ENCODE results near the gene PTPRT.

- TF ChIP-seq, protein P1, sequence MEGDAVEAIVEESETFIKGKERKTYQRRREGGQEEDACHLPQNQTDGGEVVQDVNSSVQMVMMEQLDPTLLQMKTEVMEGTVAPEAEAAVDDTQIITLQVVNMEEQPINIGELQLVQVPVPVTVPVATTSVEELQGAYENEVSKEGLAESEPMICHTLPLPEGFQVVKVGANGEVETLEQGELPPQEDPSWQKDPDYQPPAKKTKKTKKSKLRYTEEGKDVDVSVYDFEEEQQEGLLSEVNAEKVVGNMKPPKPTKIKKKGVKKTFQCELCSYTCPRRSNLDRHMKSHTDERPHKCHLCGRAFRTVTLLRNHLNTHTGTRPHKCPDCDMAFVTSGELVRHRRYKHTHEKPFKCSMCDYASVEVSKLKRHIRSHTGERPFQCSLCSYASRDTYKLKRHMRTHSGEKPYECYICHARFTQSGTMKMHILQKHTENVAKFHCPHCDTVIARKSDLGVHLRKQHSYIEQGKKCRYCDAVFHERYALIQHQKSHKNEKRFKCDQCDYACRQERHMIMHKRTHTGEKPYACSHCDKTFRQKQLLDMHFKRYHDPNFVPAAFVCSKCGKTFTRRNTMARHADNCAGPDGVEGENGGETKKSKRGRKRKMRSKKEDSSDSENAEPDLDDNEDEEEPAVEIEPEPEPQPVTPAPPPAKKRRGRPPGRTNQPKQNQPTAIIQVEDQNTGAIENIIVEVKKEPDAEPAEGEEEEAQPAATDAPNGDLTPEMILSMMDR (conservative IDR thresholded peaks at IDR 0.05; ENCODE audit: low read depth in 2 of 2): no peak
- TF ChIP-seq EZH2phosphoT487 (IDR thresholded peaks at IDR 0.05; ENCODE audit: unreplicated experiment) (no peak), POLR2AphosphoS5 (IDR thresholded peaks at IDR 0.05; ENCODE audit: low read depth) (no peak), CREB1 (CRISPR knock-in tag; IDR thresholded peaks at IDR 0.05; ENCODE audit: low read depth) (no peak), JUNB (IDR thresholded peaks at IDR 0.05; ENCODE audit: unreplicated experiment) (no peak), EZH2 (IDR thresholded peaks at IDR 0.05; ENCODE audit: low read depth, unreplicated experiment) (no peak), NANOG (IDR thresholded peaks at IDR 0.05; ENCODE audit: borderline replicate concordance) (no peak), ETS1 (IDR thresholded peaks at IDR 0.05) (no peak), STAT1 (IDR thresholded peaks at IDR 0.05; ENCODE audit: unreplicated experiment) (no peak), ZNF331 (CRISPR knock-in tag; IDR thresholded peaks at IDR 0.05; ENCODE audit: low read depth) (no peak)
- TF ChIP-seq, protein P2, sequence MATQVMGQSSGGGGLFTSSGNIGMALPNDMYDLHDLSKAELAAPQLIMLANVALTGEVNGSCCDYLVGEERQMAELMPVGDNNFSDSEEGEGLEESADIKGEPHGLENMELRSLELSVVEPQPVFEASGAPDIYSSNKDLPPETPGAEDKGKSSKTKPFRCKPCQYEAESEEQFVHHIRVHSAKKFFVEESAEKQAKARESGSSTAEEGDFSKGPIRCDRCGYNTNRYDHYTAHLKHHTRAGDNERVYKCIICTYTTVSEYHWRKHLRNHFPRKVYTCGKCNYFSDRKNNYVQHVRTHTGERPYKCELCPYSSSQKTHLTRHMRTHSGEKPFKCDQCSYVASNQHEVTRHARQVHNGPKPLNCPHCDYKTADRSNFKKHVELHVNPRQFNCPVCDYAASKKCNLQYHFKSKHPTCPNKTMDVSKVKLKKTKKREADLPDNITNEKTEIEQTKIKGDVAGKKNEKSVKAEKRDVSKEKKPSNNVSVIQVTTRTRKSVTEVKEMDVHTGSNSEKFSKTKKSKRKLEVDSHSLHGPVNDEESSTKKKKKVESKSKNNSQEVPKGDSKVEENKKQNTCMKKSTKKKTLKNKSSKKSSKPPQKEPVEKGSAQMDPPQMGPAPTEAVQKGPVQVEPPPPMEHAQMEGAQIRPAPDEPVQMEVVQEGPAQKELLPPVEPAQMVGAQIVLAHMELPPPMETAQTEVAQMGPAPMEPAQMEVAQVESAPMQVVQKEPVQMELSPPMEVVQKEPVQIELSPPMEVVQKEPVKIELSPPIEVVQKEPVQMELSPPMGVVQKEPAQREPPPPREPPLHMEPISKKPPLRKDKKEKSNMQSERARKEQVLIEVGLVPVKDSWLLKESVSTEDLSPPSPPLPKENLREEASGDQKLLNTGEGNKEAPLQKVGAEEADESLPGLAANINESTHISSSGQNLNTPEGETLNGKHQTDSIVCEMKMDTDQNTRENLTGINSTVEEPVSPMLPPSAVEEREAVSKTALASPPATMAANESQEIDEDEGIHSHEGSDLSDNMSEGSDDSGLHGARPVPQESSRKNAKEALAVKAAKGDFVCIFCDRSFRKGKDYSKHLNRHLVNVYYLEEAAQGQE (IDR thresholded peaks at IDR 0.05; ENCODE audit: unreplicated experiment): no peak
Observed at GRCh38 chr20:42938441-42939205, 251.1 kb downstream of the PTPRT start.
